Left kidney (tissue), 2 donors: Measurements from ENCODE around the gene CEP290. TPM values are rescaled to one million over a fixed set of nuclear protein-coding genes. Genes with fewer than 3 reads are reported as not detected.
"Not testable (repeated sequence)": the region's sequence is repeated elsewhere in the genome, so short reads cannot be mapped to it uniquely, and the experiment has no call there.

Source experiments
- DNase-seq: peaks from one replicate; pipeline ENCODE4 v3.0.0-alpha.2; 2013
- polyA plus RNA-seq: library from polyadenylated mRNA; unstranded; fragments of 120-200 nt; gene quantifications from one replicate; pipeline ENCODE4 v1.2.1, GENCODE V29; 2013; ENCODE audit not compliant: insufficient read length

CEP290 gene
- polyA plus RNA-seq, 1 donor = 33.7 TPM

- no peak for DNase-seq
These were observed 104.1 kb downstream of the CEP290 start for GRCh38 chr12:88037770-88038169.

- no peak for DNase-seq
These were observed 105.4 kb downstream of the CEP290 start for GRCh38 chr12:88036353-88036965.

GRCh38 chr12:88035907-88036289 is 106.0 kb downstream of the CEP290 start:
- no peak for DNase-seq

GRCh38 chr12:88035271-88035906 is 106.5 kb downstream of the CEP290 start:
- peak; percentile 84 for DNase-seq

- DNase-seq = not testable (repeated sequence)
These were observed 110.7 kb downstream of the CEP290 start for GRCh38 chr12:88031161-88031560.

- no peak for DNase-seq
These were observed 112.7 kb downstream of the CEP290 start, which contains the start of gene C12orf50 for GRCh38 chr12:88029093-88029665. Gene C12orf50 (minus strand): TSS chr12:88029401. CDS start chr12:88026962, 2,439 bp downstream.

- no peak for DNase-seq
These were observed 115.7 kb downstream of the CEP290 start for GRCh38 chr12:88026196-88026595.

- no peak for DNase-seq
These were observed 123.9 kb downstream of the CEP290 start for GRCh38 chr12:88017964-88018363.

GRCh38 chr12:88015825-88016224 is 126.1 kb downstream of the CEP290 start:
- DNase-seq = no peak

GRCh38 chr12:88011755-88012154 is 130.1 kb downstream of the CEP290 start:
- DNase-seq = no peak

GRCh38 chr12:88006351-88006750 is 135.5 kb downstream of the CEP290 start:
- no peak for DNase-seq

- no peak for DNase-seq
These were observed 140.6 kb downstream of the CEP290 start for GRCh38 chr12:88001327-88001726.

Other genes with a start within 250 kb of the CEP290 start
- gene C12orf50, start 112.7 kb downstream of the CEP290 start, polyA plus RNA-seq = 0.57 TPM
- 28.3 TPM for gene TMTC3, start 219 bp upstream of the CEP290 start, polyA plus RNA-seq